Natural killer cell treated with Interleukin-12 subunit alpha and Interleukin-12 subunit beta and Interleukin-15 and Interleukin-18, amount 100 ng/mL, for 72 hours (primary cell): ENCODE results near the gene RIC3. TPM values are rescaled to one million over a fixed set of nuclear protein-coding genes. Genes with fewer than 3 reads are reported as not detected.

ENCODE experiments used
- ATAC-seq, 2 donors: fragments of 150-1000 bp; cut with Tn5 transposase in 1 of 2; sonication (Bioruptor Pico), chemical (Tn5 transposase) in 1 of 2; 2 replicates each; pipeline ENCODE4 v1.10.0; 2021
- DNase-seq: peaks from one replicate; pipeline ENCODE4 v3.0.0; 2022; ENCODE audit warnings: low spot score
- H3K27ac Mint-ChIP-seq, 2 donors: 1 replicate in 1 of 2; 2 replicates in 1 of 2; pipeline ENCODE4 v1.8.0; 2022; ENCODE audit warnings: mixed read lengths in 2 of 2, mild to moderate bottlenecking in 1 of 2, moderate library complexity in 1 of 2
- H3K27me3 Mint-ChIP-seq, 2 donors: 1 replicate in 1 of 2; 2 replicates in 1 of 2; pipeline ENCODE4 v1.8.0; 2022; ENCODE audit warnings: mixed read lengths in 2 of 2
- H3K36me3 Mint-ChIP-seq: one replicate; pipeline ENCODE4 v1.8.0; 2022; ENCODE audit warnings: mixed read lengths
- H3K4me1 Mint-ChIP-seq, 2 donors: 1 replicate in 1 of 2; 2 replicates in 1 of 2; pipeline ENCODE4 v1.8.0; 2022; ENCODE audit warnings: low read depth in 2 of 2, mixed read lengths in 2 of 2, mild to moderate bottlenecking in 1 of 2
- H3K4me3 Mint-ChIP-seq: one replicate; pipeline ENCODE4 v1.8.0; 2022; ENCODE audit warnings: mixed read lengths
- H3K9me3 Mint-ChIP-seq: 2 replicates; pipeline ENCODE4 v1.8.0; 2022; ENCODE audit warnings: mixed read lengths
- total RNA-seq, 2 donors: library from RNA; stranded (reverse); gene quantifications; one replicate each; pipeline ENCODE4 v1.2.3, GENCODE V29; 2022

The RIC3 gene
- total RNA-seq, 2 donors from 2014 or later, result 1.4 to 4.3 TPM

DNA sequence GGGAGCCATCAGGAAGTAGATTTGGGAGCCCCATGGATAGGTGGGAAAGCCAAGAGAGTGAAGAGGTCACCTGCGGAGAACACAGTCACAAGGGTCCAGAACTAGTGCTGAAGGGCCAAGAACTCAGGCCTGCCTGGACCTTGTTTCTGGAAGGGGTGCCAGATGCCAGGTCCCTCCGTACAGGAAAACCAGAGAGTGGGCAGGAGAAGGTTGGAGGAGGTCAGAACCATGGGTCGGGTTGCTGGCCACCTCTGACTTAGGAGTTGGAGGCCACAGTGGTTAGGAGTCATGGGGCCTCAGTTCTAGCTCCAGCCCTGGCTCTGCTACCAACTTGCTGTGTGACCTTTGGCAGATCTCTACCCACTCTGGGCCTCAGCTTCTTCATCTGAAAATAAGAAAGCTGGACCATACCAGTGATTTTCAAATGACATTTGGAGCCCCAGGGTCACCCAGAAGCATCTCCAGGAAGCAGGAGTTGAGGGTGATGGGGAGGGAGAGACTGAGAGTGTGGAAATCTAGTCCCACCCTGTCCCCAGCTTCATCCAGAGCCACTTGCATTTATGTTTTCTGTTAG is 108.6 kb downstream of the RIC3 start:
- Mint-ChIP-seq H3K27me3 (no peaks in the 10 kb centered on the region), H3K4me1 (no peaks in the 10 kb centered on the region), H3K36me3 (no peaks in the 10 kb centered on the region), H3K27ac (no peak overlapping the region), H3K4me3 (no peak overlapping the region), H3K9me3 (no peaks in the 10 kb centered on the region)
- no peak for DNase-seq
- ATAC-seq, result no peak

DNA sequence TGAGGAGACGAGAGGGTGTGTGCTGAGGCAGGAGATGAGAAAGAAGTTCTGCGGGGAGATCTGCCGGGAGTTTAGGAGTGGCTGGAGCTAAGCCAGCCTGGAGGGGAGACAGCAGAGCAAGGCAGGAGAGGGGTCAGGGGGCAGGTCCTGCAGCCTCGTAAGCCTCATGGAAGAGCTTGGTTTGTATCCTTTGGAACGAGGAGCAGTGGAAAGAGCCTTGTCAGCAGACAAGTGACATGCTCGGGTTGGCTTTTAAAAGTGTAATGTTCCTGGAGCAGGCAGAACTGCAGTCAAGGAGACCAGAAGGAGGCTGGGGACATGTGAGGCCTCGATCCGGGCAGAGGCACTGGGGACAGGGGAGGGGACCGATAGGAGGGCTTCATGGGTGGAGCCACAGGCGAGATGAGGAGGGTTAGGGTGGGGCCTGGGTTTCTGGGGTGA is 109.2 kb downstream of the RIC3 start:
- no peaks in the 10 kb centered on the region for H3K4me1 Mint-ChIP-seq
- no peak overlapping the region for H3K4me3 Mint-ChIP-seq
- H3K27me3 Mint-ChIP-seq, result peaks cover 3 to 4% of the 10 kb centered on the region in 2 donors
- no peak for DNase-seq
- no peak for ATAC-seq
- no peaks in the 10 kb centered on the region for H3K9me3 Mint-ChIP-seq
- no peak overlapping the region for H3K27ac Mint-ChIP-seq
- no peaks in the 10 kb centered on the region for H3K36me3 Mint-ChIP-seq

DNA sequence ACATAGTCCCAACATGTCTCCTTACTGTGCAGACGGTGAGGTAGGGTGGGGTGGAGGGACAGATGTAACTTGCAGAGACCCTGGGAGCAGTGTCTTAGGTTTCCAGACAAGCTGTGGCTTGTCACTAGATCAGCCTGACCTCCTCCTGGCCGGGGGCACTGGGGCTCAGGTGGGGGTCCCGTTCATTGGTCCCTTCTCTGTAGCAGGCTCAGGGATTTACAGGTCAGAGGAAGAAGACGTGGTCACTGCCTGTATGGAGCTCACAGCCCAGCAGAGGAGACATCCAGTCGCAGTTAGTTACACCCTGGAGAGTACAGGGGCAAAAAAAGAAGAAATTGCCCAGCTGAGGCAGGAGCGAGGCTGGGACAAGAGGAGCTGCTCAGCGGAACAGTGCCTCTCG is 109.8 kb downstream of the RIC3 start:
- no peak for ATAC-seq

DNA sequence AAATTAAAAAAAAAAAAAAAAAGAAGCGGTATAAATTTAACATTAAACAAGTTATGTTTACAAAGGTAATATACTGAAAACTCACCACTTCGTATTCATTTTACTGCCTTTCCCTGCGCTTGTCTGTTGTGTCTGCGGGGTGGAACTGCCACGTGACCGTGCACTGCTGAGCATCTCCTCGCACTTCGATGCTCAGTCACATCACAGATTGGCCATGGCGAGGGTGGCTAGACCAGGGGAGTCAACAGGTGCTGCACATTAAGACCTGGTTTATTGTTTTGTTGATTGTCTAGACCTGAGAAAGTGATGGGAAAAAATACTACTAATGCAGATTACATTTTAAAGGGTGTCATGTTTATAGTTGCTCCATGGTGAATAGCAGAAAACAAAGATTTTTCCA is 110.6 kb downstream of the RIC3 start:
- H3K4me1 Mint-ChIP-seq, result no peaks in the 10 kb centered on the region
- peaks cover 3 to 7% of the 10 kb centered on the region in 2 donors for H3K27me3 Mint-ChIP-seq
- H3K9me3 Mint-ChIP-seq, result no peaks in the 10 kb centered on the region
- no peaks in the 10 kb centered on the region for H3K36me3 Mint-ChIP-seq
- DNase-seq (no peak), ATAC-seq (no peak)
- no peak overlapping the region for H3K4me3 Mint-ChIP-seq
- no peak overlapping the region for H3K27ac Mint-ChIP-seq

More for the DNA sequence above, 109.8 kb downstream of the RIC3 start:
- Mint-ChIP-seq H3K27me3 (peaks cover 3 to 7% of the 10 kb centered on the region in 2 donors), H3K4me3 (no peak overlapping the region), H3K4me1 (no peaks in the 10 kb centered on the region), H3K27ac (no peak overlapping the region), H3K9me3 (no peaks in the 10 kb centered on the region), H3K36me3 (no peaks in the 10 kb centered on the region)
- no peak for DNase-seq

DNA sequence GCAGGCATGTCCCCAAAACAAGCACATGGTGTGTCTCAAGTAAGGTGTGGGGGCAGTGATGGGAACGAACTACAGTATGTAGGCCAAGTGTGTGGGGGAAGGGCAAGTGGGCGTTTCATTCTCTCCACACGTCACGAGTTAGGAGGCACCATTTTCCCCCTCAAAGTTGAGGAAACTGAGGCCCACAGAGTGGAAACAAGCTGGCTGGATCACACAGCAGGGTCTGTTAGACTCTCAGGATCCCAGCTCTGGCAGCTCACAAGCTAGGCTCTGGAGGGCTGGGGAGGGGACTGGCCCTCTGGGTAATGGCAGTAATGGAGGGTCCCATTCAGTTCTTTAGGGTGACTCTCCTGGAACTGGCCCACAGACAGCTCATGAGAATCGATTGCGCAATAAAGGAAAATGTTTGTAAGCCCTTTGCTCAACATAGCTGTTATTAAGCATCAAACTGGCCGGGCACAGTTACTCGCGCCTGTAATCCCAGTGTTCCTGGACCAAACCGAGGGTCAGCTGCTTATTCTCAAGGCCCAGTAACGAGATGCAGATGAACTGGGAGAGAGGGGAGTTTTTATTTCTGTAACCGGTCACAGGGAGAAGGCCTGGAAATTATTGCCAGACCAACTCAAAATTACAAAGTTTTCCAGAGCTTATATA is 111.9 kb downstream of the RIC3 start:
- no peaks in the 10 kb centered on the region for H3K9me3 Mint-ChIP-seq
- peaks cover 3 to 7% of the 10 kb centered on the region in 2 donors for H3K27me3 Mint-ChIP-seq
- ATAC-seq (no peak), DNase-seq (no peak)
- no peak overlapping the region for H3K27ac Mint-ChIP-seq
- no peaks in the 10 kb centered on the region for H3K4me1 Mint-ChIP-seq
- no peak overlapping the region for H3K4me3 Mint-ChIP-seq
- H3K36me3 Mint-ChIP-seq, result no peaks in the 10 kb centered on the region

Other genes starting within 250 kb of the RIC3 start
- gene OR10A6, start 237.8 kb downstream of the RIC3 start, total RNA-seq, result not detected
- gene OR10A3, start 227.3 kb downstream of the RIC3 start, total RNA-seq, result not detected
- not detected for gene NLRP10, start 203.6 kb downstream of the RIC3 start, total RNA-seq
- gene EIF3F, start 181.7 kb downstream of the RIC3 start, total RNA-seq, result 100 to 1,000 TPM; 186 to 208 TPM
- gene TUB, start 87.8 kb downstream of the RIC3 start, total RNA-seq, result not detected
- gene LMO1, start 94.9 kb upstream of the RIC3 start, total RNA-seq, result not detected